GM19043 (cell line): Measurements from ENCODE around the gene TACO1.

Source experiments
- ATAC-seq: cut with Tn5 transposase; IDR thresholded peaks from one replicate; pipeline ENCODE4 v1.9.1; 2021; ENCODE audit warnings: low read depth; ENCODE audit not compliant: unreplicated experiment

Gene TACO1

GRCh38 chr17:63634816-63635215 is 34.1 kb downstream of the TACO1 start:
- ATAC-seq: no peak

GRCh38 chr17:63635290-63635689 is 34.6 kb downstream of the TACO1 start:
- no peak for ATAC-seq

GRCh38 chr17:63635787-63636186 is 35.1 kb downstream of the TACO1 start:
- ATAC-seq: no peak

GRCh38 chr17:63639125-63639524 is 38.4 kb downstream of the TACO1 start:
- no peak for ATAC-seq

- ATAC-seq: no peak
Observed at GRCh38 chr17:63640038-63640437, 39.3 kb downstream of the TACO1 start.

GRCh38 chr17:63641692-63642448 is 41.2 kb downstream of the TACO1 start:
- ATAC-seq: no peak

GRCh38 chr17:63644846-63645245 is 44.2 kb downstream of the TACO1 start:
- no peak for ATAC-seq

GRCh38 chr17:63645775-63646487 is 45.2 kb downstream of the TACO1 start:
- ATAC-seq: peak; percentile 52

GRCh38 chr17:63646488-63646806 is 45.8 kb downstream of the TACO1 start:
- ATAC-seq: peak; percentile 82

- ATAC-seq: no peak
Observed at GRCh38 chr17:63647065-63647725, 46.5 kb downstream of the TACO1 start.

GRCh38 chr17:63647936-63648335 is 47.2 kb downstream of the TACO1 start:
- no peak for ATAC-seq

GRCh38 chr17:63649813-63650212 is 49.1 kb downstream of the TACO1 start:
- ATAC-seq: no peak

GRCh38 chr17:63652106-63652505 is 51.4 kb downstream of the TACO1 start:
- ATAC-seq: no peak

- no peak for ATAC-seq
Observed at GRCh38 chr17:63653050-63653449, 52.4 kb downstream of the TACO1 start.

- no peak for ATAC-seq
Observed at GRCh38 chr17:63657786-63658185, 57.1 kb downstream of the TACO1 start.
